ENCODE results near the gene SEMA3F. TPM values are rescaled to one million over a fixed set of nuclear protein-coding genes. Genes with fewer than 3 reads are reported as not detected.

Gene SEMA3F
- total and polyA plus RNA-seq, 10 of the 15 experiments (the other 5 are each of a cell fraction or from before 2014, with no cell fraction given): 0.08 to 0.28 (median 0.12) TPM; not detected in 6

- ChIA-PET RAD21 (ENCODE audit: unreplicated experiment) (no interaction called here), CTCF (interaction anchor here (0.6 kb wide), 2 partner anchors 21 to 258 kb away, joined by 3 read pairs; partner anchors contain the start of gene GNAT1), SMC1A (ENCODE audit: uncharacterized antibody, unreplicated experiment) (no interaction called here), POLR2A (no interaction called here)
- intact Hi-C loops (cut with micrococcal nuclease; ENCODE audit: unreplicated experiment): no loop called here
- ATAC-seq (peak; percentile 14; the same call in 1 of the 3 replicates), FAIRE-seq (no peak), DNase-seq (ENCODE audit: low read depth, low spot score) (no peak)
- no peaks in the 10 kb centered on the region for H3K36me3 ChIP-seq (ENCODE audit: control insufficient read depth in 2 of 2, insufficient read depth in 2 of 2, low read length in 1 of 2)
- H3K4me2 ChIP-seq (ENCODE audit: control insufficient read depth, insufficient read depth): no peak overlapping the region
- H3K9ac ChIP-seq (ENCODE audit: control insufficient read depth, insufficient read depth, low read length): no peak overlapping the region
- no TSS peak for BruUV-seq (replicated peaks)
- no peak overlapping the region for H2AFZ ChIP-seq (ENCODE audit: control insufficient read depth, low read depth, low read length)
- no peaks in the 10 kb centered on the region for H4K20me1 ChIP-seq (ENCODE audit: control insufficient read depth, insufficient read depth)
- no peaks in the 10 kb centered on the region for H3K79me2 ChIP-seq (ENCODE audit: control insufficient read depth, insufficient read depth, low read length)
- no peaks in the 10 kb centered on the region; a peak in 1 of 4 replicates for H3K27me3 ChIP-seq (replicated peaks in 1 of 2; ENCODE audit: control insufficient read depth in 2 of 2, insufficient read depth in 2 of 2, low read length in 1 of 2)
- no peaks in the 10 kb centered on the region for H3K4me1 ChIP-seq (ENCODE audit: control insufficient read depth, insufficient read depth, low read length)
- WGBS (ENCODE audit: insufficient coverage, insufficient replicate concordance, low lambda C conversion rate, missing lambda C conversion rate): 24% methylated on average over 8 of the region's 10 CpGs
- in situ Hi-C loops (cut with MboI): no loop called here
- H3K9me3 ChIP-seq (replicated peaks; ENCODE audit: control insufficient read depth, insufficient read depth, low read length): no peaks in the 10 kb centered on the region
- H3K27ac ChIP-seq (ENCODE audit: control insufficient read depth, insufficient read depth): no peak overlapping the region
- H3K4me3 ChIP-seq: no peak overlapping the region
- TF ChIP-seq ZNF274 (IDR thresholded peaks at IDR 0.05; ENCODE audit: insufficient read depth, insufficient read length): no peak
- no peak for TF ChIP-seq SKIL (IDR thresholded peaks at IDR 0.05; ENCODE audit: low read depth, poor library complexity, severe bottlenecking)
- TF ChIP-seq, protein P1, sequence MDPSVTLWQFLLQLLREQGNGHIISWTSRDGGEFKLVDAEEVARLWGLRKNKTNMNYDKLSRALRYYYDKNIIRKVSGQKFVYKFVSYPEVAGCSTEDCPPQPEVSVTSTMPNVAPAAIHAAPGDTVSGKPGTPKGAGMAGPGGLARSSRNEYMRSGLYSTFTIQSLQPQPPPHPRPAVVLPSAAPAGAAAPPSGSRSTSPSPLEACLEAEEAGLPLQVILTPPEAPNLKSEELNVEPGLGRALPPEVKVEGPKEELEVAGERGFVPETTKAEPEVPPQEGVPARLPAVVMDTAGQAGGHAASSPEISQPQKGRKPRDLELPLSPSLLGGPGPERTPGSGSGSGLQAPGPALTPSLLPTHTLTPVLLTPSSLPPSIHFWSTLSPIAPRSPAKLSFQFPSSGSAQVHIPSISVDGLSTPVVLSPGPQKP (IDR thresholded peaks at IDR 0.05; ENCODE audit: low read depth, low read length): no peak
- TF ChIP-seq, protein P2, sequence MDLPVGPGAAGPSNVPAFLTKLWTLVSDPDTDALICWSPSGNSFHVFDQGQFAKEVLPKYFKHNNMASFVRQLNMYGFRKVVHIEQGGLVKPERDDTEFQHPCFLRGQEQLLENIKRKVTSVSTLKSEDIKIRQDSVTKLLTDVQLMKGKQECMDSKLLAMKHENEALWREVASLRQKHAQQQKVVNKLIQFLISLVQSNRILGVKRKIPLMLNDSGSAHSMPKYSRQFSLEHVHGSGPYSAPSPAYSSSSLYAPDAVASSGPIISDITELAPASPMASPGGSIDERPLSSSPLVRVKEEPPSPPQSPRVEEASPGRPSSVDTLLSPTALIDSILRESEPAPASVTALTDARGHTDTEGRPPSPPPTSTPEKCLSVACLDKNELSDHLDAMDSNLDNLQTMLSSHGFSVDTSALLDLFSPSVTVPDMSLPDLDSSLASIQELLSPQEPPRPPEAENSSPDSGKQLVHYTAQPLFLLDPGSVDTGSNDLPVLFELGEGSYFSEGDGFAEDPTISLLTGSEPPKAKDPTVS (IDR thresholded peaks at IDR 0.05; ENCODE audit: low read depth, low read length): no peak
- TF ChIP-seq, protein P3, sequence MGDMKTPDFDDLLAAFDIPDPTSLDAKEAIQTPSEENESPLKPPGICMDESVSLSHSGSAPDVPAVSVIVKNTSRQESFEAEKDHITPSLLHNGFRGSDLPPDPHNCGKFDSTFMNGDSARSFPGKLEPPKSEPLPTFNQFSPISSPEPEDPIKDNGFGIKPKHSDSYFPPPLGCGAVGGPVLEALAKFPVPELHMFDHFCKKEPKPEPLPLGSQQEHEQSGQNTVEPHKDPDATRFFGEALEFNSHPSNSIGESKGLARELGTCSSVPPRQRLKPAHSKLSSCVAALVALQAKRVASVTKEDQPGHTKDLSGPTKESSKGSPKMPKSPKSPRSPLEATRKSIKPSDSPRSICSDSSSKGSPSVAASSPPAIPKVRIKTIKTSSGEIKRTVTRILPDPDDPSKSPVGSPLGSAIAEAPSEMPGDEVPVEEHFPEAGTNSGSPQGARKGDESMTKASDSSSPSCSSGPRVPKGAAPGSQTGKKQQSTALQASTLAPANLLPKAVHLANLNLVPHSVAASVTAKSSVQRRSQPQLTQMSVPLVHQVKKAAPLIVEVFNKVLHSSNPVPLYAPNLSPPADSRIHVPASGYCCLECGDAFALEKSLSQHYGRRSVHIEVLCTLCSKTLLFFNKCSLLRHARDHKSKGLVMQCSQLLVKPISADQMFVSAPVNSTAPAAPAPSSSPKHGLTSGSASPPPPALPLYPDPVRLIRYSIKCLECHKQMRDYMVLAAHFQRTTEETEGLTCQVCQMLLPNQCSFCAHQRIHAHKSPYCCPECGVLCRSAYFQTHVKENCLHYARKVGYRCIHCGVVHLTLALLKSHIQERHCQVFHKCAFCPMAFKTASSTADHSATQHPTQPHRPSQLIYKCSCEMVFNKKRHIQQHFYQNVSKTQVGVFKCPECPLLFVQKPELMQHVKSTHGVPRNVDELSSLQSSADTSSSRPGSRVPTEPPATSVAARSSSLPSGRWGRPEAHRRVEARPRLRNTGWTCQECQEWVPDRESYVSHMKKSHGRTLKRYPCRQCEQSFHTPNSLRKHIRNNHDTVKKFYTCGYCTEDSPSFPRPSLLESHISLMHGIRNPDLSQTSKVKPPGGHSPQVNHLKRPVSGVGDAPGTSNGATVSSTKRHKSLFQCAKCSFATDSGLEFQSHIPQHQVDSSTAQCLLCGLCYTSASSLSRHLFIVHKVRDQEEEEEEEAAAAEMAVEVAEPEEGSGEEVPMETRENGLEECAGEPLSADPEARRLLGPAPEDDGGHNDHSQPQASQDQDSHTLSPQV (IDR thresholded peaks at IDR 0.05): no peak
- TF ChIP-seq RELB (IDR thresholded peaks at IDR 0.05; ENCODE audit: low read depth): no peak
- TF ChIP-seq MAX (IDR thresholded peaks at IDR 0.05; ENCODE audit: low read depth, low read length): no peak
- TF ChIP-seq STAT1 (conservative IDR thresholded peaks at IDR 0.05): no peak
- TF ChIP-seq SPI1 (IDR thresholded peaks at IDR 0.05; ENCODE audit: borderline replicate concordance, insufficient read depth, low read depth, low read length): no peak
Observed at GRCh38 chr3:50170689-50171088, 15.6 kb downstream of the SEMA3F start.
